B cell (primary cell): Measurements from ENCODE around the gene C16orf86. TPM values are rescaled to one million over a fixed set of nuclear protein-coding genes. Genes with fewer than 3 reads are reported as not detected.

Experiments
- ATAC-seq: fragments of 200-7000 bp; cut with Tn5 transposase; one replicate; pipeline ENCODE4 v1.10.0; 2021; ENCODE audit warnings: low read depth, mild to moderate bottlenecking, moderate number of reproducible peaks, moderate library complexity
- CTCF ChIA-PET: fragments of 350-600 bp; sonication (Branson Sonifier 250); formaldehyde crosslinking; loops from one replicate; lab custom pipeline; 2021; ENCODE audit warnings: antibody characterized with exemption, inconsistent platforms; lab: Charles Lee
- POLR2A ChIA-PET: fragments of 350-600 bp; sonication (Branson Sonifier 250); formaldehyde crosslinking; loops from one replicate; lab custom pipeline; 2021; ENCODE audit warnings: antibody characterized with exemption; lab: Charles Lee
- DNase-seq: peaks from one replicate; pipeline ENCODE4 v3.0.0; 2013
- H2AFZ ChIP-seq: 2 replicates; pipeline ENCODE4 v1.6.1; 2012; ENCODE audit warnings: mild to moderate bottlenecking, low read depth, low read length; ENCODE audit not compliant: insufficient read depth, poor library complexity, severe bottlenecking
- H3K27ac ChIP-seq, 2 donors: 1 replicate in 1 of 2; 2 replicates in 1 of 2; pipeline ENCODE4 v1.5.1; 2012 to 2013; ENCODE audit warnings: low read length in 2 of 2, mild to moderate bottlenecking in 2 of 2, moderate library complexity in 1 of 2
- H3K27me3 ChIP-seq, 4 experiments: fragments of 200-600 bp in 1 of 4; sonication (generic) in 1 of 4; replicated peaks in 1 of 4; 1 replicate in 2 of 4; 2 replicates in 2 of 4; pipeline versions ENCODE4 v1.6.1 to v1.7.0; 2013 to 2016; ENCODE audit warnings: low read length in 3 of 4, mild to moderate bottlenecking in 2 of 4, mixed read lengths in 1 of 4, moderate library complexity in 1 of 4; ENCODE audit not compliant: insufficient read depth in 4 of 4, control insufficient read depth in 3 of 4; ENCODE audit errors: control extremely low read depth in 1 of 4
- H3K36me3 ChIP-seq, 2 experiments: replicated peaks in 1 of 2; 1 replicate in 1 of 2; 2 replicates in 1 of 2; pipeline versions ENCODE4 v1.6.1 to v1.7.1; 2013; ENCODE audit warnings: low read length in 1 of 2; ENCODE audit not compliant: insufficient read depth in 2 of 2, control insufficient read depth in 1 of 2; ENCODE audit errors: control extremely low read depth in 1 of 2, extremely low read depth in 1 of 2
- H3K4me1 ChIP-seq, 2 donors: fragments of 200-600 bp in 1 of 2; sonication (generic) in 1 of 2; 1 replicate in 1 of 2; 2 replicates in 1 of 2; pipeline versions ENCODE4 v1.5.1 to v1.6.1; 2013 to 2017; ENCODE audit warnings: low read length in 2 of 2; ENCODE audit not compliant: control insufficient read depth in 2 of 2, insufficient read depth in 2 of 2
- H3K4me2 ChIP-seq: replicated peaks from 2 replicates; pipeline ENCODE3; 2012; ENCODE audit warnings: mild to moderate bottlenecking, low read depth, low read length; ENCODE audit not compliant: poor library complexity, severe bottlenecking
- H3K4me3 ChIP-seq, 5 experiments: fragments of 200-600 bp in 1 of 5; sonication (generic) in 1 of 5; 1 replicate in 3 of 5; 2 replicates in 2 of 5; pipeline versions ENCODE4 v1.5.1 to v1.7.0; 2011 to 2016; ENCODE audit warnings: low read length in 4 of 5, mild to moderate bottlenecking in 4 of 5, low read depth in 2 of 5, control low read depth in 1 of 5, moderate library complexity in 1 of 5; ENCODE audit not compliant: insufficient read depth in 1 of 5; ENCODE audit errors: control extremely low read depth in 1 of 5, extremely low read depth in 1 of 5
- H3K79me2 ChIP-seq: fragments of 200-600 bp; sonication (generic); one replicate; pipeline ENCODE4 v1.6.0; 2016; ENCODE audit warnings: low read length; ENCODE audit not compliant: control insufficient read depth, insufficient read depth
- H3K9ac ChIP-seq: fragments of 200-600 bp; sonication (generic); 2 replicates; pipeline ENCODE4 v1.6.1; 2017; ENCODE audit warnings: mild to moderate bottlenecking, low read length, moderate library complexity
- H3K9me3 ChIP-seq, 3 donors: one replicate each; pipeline versions ENCODE4 v1.6.1 to v1.7.1; 2013; ENCODE audit warnings: low read length in 2 of 3; ENCODE audit not compliant: control insufficient read depth in 2 of 3, insufficient read depth in 1 of 3; ENCODE audit errors: control extremely low read depth in 1 of 3
- H4K20me1 ChIP-seq: 2 replicates; pipeline ENCODE4 v1.6.0; 2012; ENCODE audit warnings: mild to moderate bottlenecking, low read length; ENCODE audit not compliant: insufficient read depth, control insufficient read depth, poor library complexity, severe bottlenecking
- H3K27ac Mint-ChIP-seq: one replicate; pipeline ENCODE4 v1.8.0; 2021; ENCODE audit warnings: mixed read lengths
- H3K27me3 Mint-ChIP-seq: one replicate; pipeline ENCODE4 v1.8.0; 2021; ENCODE audit warnings: mixed read lengths
- H3K4me1 Mint-ChIP-seq: one replicate; pipeline ENCODE4 v1.8.0; 2021; ENCODE audit warnings: mixed read lengths
- H3K4me3 Mint-ChIP-seq: one replicate; pipeline ENCODE4 v1.8.0; 2021; ENCODE audit warnings: mixed read lengths
- H3K9me3 Mint-ChIP-seq: one replicate; pipeline ENCODE4 v1.8.0; 2022; ENCODE audit warnings: mixed read lengths; ENCODE audit not compliant: insufficient read depth
- EZH2 ChIP-seq: IDR thresholded peaks from 2 replicates; pipeline ENCODE4 v1.6.1; 2012; ENCODE audit warnings: borderline replicate concordance, low read depth, mild to moderate bottlenecking, moderate library complexity, low read length; ENCODE audit not compliant: insufficient read depth, poor library complexity, severe bottlenecking
- WGBS: methylation state at CpG from one replicate; pipeline ENCODE4 v1.1.5; 2013; ENCODE audit warnings: missing lambda C conversion rate; ENCODE audit not compliant: insufficient coverage; 5-methylcytosine and 5-hydroxymethylcytosine counted together
- intact Hi-C: fragments of 100-400 bp; cut with micrococcal nuclease; formaldehyde crosslinking; loops from one replicate; pipeline ENCODE4 v1.10.0; 2022
- polyA plus RNA-seq: library from polyadenylated mRNA; depleted of rRNA; stranded (reverse); fragments of >200 nt; gene quantifications from 2 replicates; pipeline ENCODE4 v1.2.3, GENCODE V29; 2012
- total RNA-seq, 2 donors: library from RNA; stranded (reverse); fragments of 120-200 nt in 1 of 2; gene quantifications; 1 replicate in 1 of 2; 2 replicates in 1 of 2; pipeline versions ENCODE4 v1.2.3 to v1.2.4, GENCODE V29; 2013 to 2022
- TF ChIP-seq, protein P1 (sequence below): fragments of 200-600 bp; IDR thresholded peaks from one replicate; pipeline ENCODE4 v1.8.0; 2022; ENCODE audit warnings: antibody characterized with exemption, mild to moderate bottlenecking

Gene C16orf86
- total and polyA plus RNA-seq, 2 donors (not counting 1 experiment from before 2014, with no cell fraction given), result 9.9 to 18.0 TPM

DNA sequence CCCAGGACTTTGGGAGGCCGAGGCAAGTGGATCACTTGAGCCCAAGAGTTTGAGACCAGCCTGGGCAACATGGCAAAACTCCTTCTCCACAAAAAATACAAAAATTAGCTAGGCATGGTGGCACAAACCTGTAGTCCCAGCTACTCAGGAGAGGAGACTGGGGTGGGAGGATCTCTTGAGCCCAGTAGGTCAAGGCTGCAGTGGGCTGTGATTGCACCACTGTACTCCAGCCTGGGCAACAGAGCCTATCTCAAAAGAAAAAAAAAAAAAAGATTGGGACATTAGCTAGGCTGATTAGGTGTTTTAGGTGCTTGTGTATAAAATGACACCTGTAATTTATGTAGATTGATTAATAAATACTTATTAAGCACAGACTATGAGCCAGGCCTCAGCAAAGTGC, 42.4 kb downstream of the C16orf86 start:
- ChIA-PET CTCF (no interaction called here), POLR2A (no interaction called here)
- Histone ChIP-seq H3K9me3 (no peaks in the 10 kb centered on the region), H3K27ac (no peak overlapping the region), H3K79me2 (peaks cover 47% of the 10 kb centered on the region), H3K4me1 (no peaks in the 10 kb centered on the region), H3K4me3 (no peak overlapping the region), H3K27me3 (no peaks in the 10 kb centered on the region), H3K36me3 (no peaks in the 10 kb centered on the region), H2AFZ (no peak overlapping the region), H3K9ac (no peak overlapping the region), H3K4me2 (no peak overlapping the region), H4K20me1 (no peaks in the 10 kb centered on the region)
- 100% methylated on average over 1 of the region's 1 CpG for WGBS
- Mint-ChIP-seq H3K4me3 (no peak overlapping the region), H3K27me3 (no peaks in the 10 kb centered on the region), H3K27ac (no peak overlapping the region), H3K4me1 (peaks cover 9% of the 10 kb centered on the region), H3K9me3 (no peaks in the 10 kb centered on the region)
- no peak for TF ChIP-seq EZH2
- TF ChIP-seq, protein P1, sequence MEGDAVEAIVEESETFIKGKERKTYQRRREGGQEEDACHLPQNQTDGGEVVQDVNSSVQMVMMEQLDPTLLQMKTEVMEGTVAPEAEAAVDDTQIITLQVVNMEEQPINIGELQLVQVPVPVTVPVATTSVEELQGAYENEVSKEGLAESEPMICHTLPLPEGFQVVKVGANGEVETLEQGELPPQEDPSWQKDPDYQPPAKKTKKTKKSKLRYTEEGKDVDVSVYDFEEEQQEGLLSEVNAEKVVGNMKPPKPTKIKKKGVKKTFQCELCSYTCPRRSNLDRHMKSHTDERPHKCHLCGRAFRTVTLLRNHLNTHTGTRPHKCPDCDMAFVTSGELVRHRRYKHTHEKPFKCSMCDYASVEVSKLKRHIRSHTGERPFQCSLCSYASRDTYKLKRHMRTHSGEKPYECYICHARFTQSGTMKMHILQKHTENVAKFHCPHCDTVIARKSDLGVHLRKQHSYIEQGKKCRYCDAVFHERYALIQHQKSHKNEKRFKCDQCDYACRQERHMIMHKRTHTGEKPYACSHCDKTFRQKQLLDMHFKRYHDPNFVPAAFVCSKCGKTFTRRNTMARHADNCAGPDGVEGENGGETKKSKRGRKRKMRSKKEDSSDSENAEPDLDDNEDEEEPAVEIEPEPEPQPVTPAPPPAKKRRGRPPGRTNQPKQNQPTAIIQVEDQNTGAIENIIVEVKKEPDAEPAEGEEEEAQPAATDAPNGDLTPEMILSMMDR, result no peak
- DNase-seq (no peak), ATAC-seq (no peak)
- intact Hi-C loops, result no loop called here

DNA sequence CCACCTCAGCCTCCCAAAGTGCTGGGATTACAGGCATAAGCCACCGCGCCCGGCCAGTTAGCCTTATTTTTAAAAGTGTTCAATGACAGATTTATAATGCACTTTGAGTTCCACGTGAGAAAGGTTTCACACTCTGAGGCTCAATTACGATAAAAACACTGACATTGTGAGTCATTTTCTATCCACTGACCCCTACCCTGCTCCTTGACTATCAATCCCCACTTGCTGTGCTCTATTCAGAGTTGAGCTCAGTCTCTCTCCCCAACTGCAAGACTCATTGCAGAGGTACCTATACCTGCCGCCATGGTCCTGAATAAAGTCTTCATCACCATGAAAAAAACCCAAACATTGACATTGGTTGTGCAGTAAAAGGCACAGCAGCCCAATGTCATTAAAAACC, 44.0 kb downstream of the C16orf86 start:
- peaks cover 54% of the 10 kb centered on the region for H3K79me2 ChIP-seq

More for the DNA sequence above, 44.0 kb downstream of the C16orf86 start:
- no peaks in the 10 kb centered on the region for H3K4me1 ChIP-seq
- no peak overlapping the region for H2AFZ ChIP-seq
- H3K36me3 ChIP-seq, result no peaks in the 10 kb centered on the region
- no peak for TF ChIP-seq EZH2
- TF ChIP-seq, protein P1, result no peak
- ChIA-PET POLR2A (interaction anchor here (0.6 kb wide), 1 partner anchor 25 kb away, joined by 3 read pairs; no protein-coding TSS in a partner anchor), CTCF (no interaction called here)
- H3K27ac ChIP-seq, result no peak overlapping the region
- H3K9me3 ChIP-seq, result no peaks in the 10 kb centered on the region
- WGBS, result 92% methylated on average over 2 of the region's 6 CpGs
- intact Hi-C loops, result no loop called here
- no peaks in the 10 kb centered on the region for H3K27me3 ChIP-seq
- ATAC-seq, result no peak
- Mint-ChIP-seq H3K4me1 (peaks cover 9% of the 10 kb centered on the region), H3K4me3 (no peak overlapping the region), H3K27ac (no peak overlapping the region), H3K27me3 (no peaks in the 10 kb centered on the region), H3K9me3 (no peaks in the 10 kb centered on the region)
- no peaks in the 10 kb centered on the region for H4K20me1 ChIP-seq
- no peak overlapping the region for H3K4me2 ChIP-seq
- DNase-seq, result no peak
- H3K4me3 ChIP-seq, result no peak overlapping the region
- H3K9ac ChIP-seq, result no peak overlapping the region
